Stimulated activated CD4-positive, alpha-beta T cell treated with anti-CD3 and anti-CD28 coated beads, TNF-alpha, amount 100 ng/mL, for 4 hours (primary cell): ENCODE measurements around the gene MYCL.

Source experiments
- DNase-seq, 3 experiments: peaks; one replicate each; pipeline ENCODE4 v3.0.0-alpha.2; 2020; ENCODE audit warnings: low read depth in 3 of 3

MYCL gene

GRCh38 chr1:39901714-39902459 lies at the start of gene MYCL:
Gene MYCL (minus strand): TSS chr1:39901917. CDS start chr1:39901434, 483 bp downstream.
- DNase-seq: peak; percentile 41 to 54 (median 44)

- no peak for DNase-seq
Observed at GRCh38 chr1:39949891-39950290, 48.2 kb upstream of the MYCL start.

GRCh38 chr1:39947260-39947659 lies 45.5 kb upstream of the MYCL start:
- no peak for DNase-seq

GRCh38 chr1:39946216-39946615 lies 44.5 kb upstream of the MYCL start:
- DNase-seq: no peak

- DNase-seq: no peak
Observed at GRCh38 chr1:39944410-39945112, 42.8 kb upstream of the MYCL start.

GRCh38 chr1:39943471-39944290 lies 42.0 kb upstream of the MYCL start:
- no peak for DNase-seq

- no peak for DNase-seq
Observed at GRCh38 chr1:39940980-39941871, 39.5 kb upstream of the MYCL start.

GRCh38 chr1:39940253-39940652 lies 38.5 kb upstream of the MYCL start:
- DNase-seq: no peak

- no peak for DNase-seq
Observed at GRCh38 chr1:39938856-39939255, 37.1 kb upstream of the MYCL start.

GRCh38 chr1:39936724-39937491 lies 35.2 kb upstream of the MYCL start:
- no peak for DNase-seq

GRCh38 chr1:39933956-39934941 lies 32.5 kb upstream of the MYCL start:
- DNase-seq: no peak

GRCh38 chr1:39928809-39929587 lies 27.3 kb upstream of the MYCL start:
- DNase-seq: no peak

- DNase-seq: no peak
Observed at GRCh38 chr1:39927538-39927937, 25.8 kb upstream of the MYCL start.

GRCh38 chr1:39926820-39927219 lies 25.1 kb upstream of the MYCL start:
- no peak for DNase-seq

GRCh38 chr1:39926343-39926793 lies 24.7 kb upstream of the MYCL start:
- no peak for DNase-seq

GRCh38 chr1:39925721-39926342 lies 24.1 kb upstream of the MYCL start:
- no peak for DNase-seq

GRCh38 chr1:39922251-39922688 lies 20.6 kb upstream of the MYCL start:
- no peak for DNase-seq

GRCh38 chr1:39919545-39919944 lies 17.8 kb upstream of the MYCL start:
- peak in 2 of 3 experiments; percentile 20 to 24 for DNase-seq
